ENCODE results near the gene RMDN2. TPM values are rescaled to one million over a fixed set of nuclear protein-coding genes. Genes with fewer than 3 reads are reported as not detected.

Gene RMDN2, protein sequence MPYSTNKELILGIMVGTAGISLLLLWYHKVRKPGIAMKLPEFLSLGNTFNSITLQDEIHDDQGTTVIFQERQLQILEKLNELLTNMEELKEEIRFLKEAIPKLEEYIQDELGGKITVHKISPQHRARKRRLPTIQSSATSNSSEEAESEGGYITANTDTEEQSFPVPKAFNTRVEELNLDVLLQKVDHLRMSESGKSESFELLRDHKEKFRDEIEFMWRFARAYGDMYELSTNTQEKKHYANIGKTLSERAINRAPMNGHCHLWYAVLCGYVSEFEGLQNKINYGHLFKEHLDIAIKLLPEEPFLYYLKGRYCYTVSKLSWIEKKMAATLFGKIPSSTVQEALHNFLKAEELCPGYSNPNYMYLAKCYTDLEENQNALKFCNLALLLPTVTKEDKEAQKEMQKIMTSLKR
- total RNA-seq (2021; ENCODE audit: unreplicated experiment) (4.4 TPM), Bru-seq, nascent RNA (percentile 47 among the genes with signal in this experiment), BruChase-seq, experiment 1, labeled RNA remaining after a 2-hour chase (percentile 39 among the genes with signal in this experiment), BruChase-seq, experiment 2, labeled RNA remaining after a 6-hour chase (percentile 36 among the genes with signal in this experiment)
- polyA plus RNA-seq (2012; ENCODE audit: insufficient read length): 1.7 TPM
- long read RNA-seq, transcript RMDN2-202 (11 exons, 1,381 nt): major isoform, 9 of 10 reads
- long read RNA-seq, partial matches to known transcripts: 1 of 10 reads
- long read RNA-seq, other reads (novel, unspliced or antisense): 0 of 10 reads

DNA sequence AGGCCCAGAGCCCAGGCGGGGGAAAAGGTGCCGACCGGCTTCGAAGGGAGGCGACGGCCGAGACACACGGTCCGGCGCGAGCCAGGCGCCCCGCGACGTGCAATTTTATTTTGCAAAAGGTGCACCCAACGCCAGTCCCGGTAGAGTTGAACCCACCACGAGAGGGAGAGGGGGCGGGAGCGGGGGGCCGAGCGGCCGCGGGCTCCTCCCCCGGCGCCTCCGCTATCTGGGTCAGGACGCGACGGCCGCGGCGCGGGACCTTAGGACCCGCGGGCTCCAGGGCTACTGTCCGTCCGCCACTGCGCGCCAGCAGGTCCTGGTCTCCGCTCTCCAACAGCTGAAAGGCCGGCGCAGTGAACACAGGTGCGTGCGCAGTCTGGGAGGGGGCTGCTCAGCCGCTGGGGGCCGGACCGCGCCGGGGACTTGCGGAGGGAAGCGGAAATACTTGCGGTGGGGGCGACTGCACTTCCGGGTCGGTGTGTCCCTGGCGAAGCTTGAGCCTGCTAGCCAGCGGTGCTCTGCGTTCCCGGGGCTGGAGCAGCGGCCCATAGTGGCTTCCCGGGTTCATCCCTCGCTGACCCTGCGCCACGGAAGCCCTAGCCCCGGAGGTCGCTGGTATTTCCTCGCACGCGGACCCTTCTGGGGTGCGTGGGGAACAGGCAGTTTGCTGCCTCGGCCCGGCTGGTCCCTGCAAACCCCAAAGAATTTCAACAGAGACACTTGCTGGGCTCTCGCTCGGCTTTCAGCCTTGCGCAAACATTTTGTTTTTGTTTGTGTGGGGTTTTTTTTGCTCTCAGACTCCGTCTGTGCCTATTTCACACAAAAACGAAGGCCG is at the start of gene RMDN2:
RMDN2 (plus strand) TSS at position 225 of the 835 bp plus-strand sequence. CDS start 3,991 bp downstream, outside the sequence.
- in situ Hi-C loops (cut with HindIII; ENCODE audit: low pct_unique_long_range_greater_than_20kb, low sequenced_read_pairs) (no loop called here), intact Hi-C loops (cut with micrococcal nuclease; ENCODE audit: unreplicated experiment) (no loop called here)
- ChIA-PET CTCF (no interaction called here), POLR2A (no interaction called here)
- Histone ChIP-seq H3K4me3 (ENCODE audit: low read depth in 2 of 2, low read length in 2 of 2) (peak within 1 kb of the TSS; percentile 72 to 82), H3K27me3 (ENCODE audit: control insufficient read depth, insufficient read depth, low read length) (peaks cover 18% of the 10 kb centered on the region), H3K4me1 (ENCODE audit: control insufficient read depth, insufficient read depth, low read length) (no peaks in the 10 kb centered on the region; the same call in 1 of the 2 replicates), H3K27ac (ENCODE audit: low read length) (peak within 1 kb of the TSS; percentile 97), H3K36me3 (ENCODE audit: control insufficient read depth, insufficient read depth, low read length) (peaks cover 3% of the 10 kb centered on the region; the same call in 1 of the 2 replicates), H3K9me3 (ENCODE audit: control insufficient read depth, insufficient read depth, low read depth, low read length) (no peaks in the 10 kb centered on the region)
- peak; percentile 99 for ATAC-seq
- BruUV-seq (replicated peaks): no TSS peak
- TF ChIP-seq, protein P1, sequence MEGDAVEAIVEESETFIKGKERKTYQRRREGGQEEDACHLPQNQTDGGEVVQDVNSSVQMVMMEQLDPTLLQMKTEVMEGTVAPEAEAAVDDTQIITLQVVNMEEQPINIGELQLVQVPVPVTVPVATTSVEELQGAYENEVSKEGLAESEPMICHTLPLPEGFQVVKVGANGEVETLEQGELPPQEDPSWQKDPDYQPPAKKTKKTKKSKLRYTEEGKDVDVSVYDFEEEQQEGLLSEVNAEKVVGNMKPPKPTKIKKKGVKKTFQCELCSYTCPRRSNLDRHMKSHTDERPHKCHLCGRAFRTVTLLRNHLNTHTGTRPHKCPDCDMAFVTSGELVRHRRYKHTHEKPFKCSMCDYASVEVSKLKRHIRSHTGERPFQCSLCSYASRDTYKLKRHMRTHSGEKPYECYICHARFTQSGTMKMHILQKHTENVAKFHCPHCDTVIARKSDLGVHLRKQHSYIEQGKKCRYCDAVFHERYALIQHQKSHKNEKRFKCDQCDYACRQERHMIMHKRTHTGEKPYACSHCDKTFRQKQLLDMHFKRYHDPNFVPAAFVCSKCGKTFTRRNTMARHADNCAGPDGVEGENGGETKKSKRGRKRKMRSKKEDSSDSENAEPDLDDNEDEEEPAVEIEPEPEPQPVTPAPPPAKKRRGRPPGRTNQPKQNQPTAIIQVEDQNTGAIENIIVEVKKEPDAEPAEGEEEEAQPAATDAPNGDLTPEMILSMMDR (IDR thresholded peaks at IDR 0.05): no peak
- TF ChIP-seq TCF7L2 (IDR thresholded peaks at IDR 0.05; ENCODE audit: low read depth, low read length) (peak; percentile 23; the same call in 1 of the 2 replicates), POLR2AphosphoS5 (IDR thresholded peaks at IDR 0.05; ENCODE audit: low read depth, low read length) (peak; percentile 93), SIN3A (IDR thresholded peaks at IDR 0.05; ENCODE audit: borderline replicate concordance, insufficient read depth, low read depth, low read length) (no peak; the same call in 1 of the 2 replicates)
- TF ChIP-seq, protein P2, sequence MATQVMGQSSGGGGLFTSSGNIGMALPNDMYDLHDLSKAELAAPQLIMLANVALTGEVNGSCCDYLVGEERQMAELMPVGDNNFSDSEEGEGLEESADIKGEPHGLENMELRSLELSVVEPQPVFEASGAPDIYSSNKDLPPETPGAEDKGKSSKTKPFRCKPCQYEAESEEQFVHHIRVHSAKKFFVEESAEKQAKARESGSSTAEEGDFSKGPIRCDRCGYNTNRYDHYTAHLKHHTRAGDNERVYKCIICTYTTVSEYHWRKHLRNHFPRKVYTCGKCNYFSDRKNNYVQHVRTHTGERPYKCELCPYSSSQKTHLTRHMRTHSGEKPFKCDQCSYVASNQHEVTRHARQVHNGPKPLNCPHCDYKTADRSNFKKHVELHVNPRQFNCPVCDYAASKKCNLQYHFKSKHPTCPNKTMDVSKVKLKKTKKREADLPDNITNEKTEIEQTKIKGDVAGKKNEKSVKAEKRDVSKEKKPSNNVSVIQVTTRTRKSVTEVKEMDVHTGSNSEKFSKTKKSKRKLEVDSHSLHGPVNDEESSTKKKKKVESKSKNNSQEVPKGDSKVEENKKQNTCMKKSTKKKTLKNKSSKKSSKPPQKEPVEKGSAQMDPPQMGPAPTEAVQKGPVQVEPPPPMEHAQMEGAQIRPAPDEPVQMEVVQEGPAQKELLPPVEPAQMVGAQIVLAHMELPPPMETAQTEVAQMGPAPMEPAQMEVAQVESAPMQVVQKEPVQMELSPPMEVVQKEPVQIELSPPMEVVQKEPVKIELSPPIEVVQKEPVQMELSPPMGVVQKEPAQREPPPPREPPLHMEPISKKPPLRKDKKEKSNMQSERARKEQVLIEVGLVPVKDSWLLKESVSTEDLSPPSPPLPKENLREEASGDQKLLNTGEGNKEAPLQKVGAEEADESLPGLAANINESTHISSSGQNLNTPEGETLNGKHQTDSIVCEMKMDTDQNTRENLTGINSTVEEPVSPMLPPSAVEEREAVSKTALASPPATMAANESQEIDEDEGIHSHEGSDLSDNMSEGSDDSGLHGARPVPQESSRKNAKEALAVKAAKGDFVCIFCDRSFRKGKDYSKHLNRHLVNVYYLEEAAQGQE (IDR thresholded peaks at IDR 0.05; ENCODE audit: insufficient read depth in 1 of 2, low read depth in 2 of 2, low read length in 1 of 2): peak; percentile 60 to 72
- DNase-seq (ENCODE audit: low read depth, low spot score): peak; percentile 42

DNA sequence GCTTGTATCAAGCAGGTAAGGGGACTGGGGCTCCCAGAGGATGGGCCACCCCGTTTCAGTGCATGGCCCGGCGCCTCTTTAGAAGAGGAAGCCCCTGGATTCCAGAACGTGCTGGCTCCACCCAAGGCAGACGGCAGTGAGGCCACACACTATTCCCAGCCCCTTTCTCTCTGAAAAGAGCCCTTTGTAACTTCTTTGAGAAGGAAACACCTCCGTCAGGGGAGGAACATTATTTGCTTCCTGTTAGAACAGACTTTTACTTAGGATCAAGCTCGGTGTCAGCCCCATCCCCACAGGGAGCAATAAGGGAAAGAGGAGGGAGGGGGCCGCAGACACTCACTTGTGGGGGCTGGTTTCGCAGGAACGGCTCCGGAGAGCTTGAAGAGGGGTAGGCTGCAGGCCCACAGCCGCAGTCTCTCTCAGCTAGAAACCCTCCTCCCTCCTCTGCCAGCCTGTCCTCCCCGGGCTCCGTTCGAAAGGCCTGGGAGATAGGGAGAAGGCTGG is 49.6 kb upstream of the RMDN2 start:
- Histone ChIP-seq H3K27ac (ENCODE audit: low read length) (no peak overlapping the region), H3K27me3 (ENCODE audit: control insufficient read depth, insufficient read depth, low read length) (peaks cover 3% of the 10 kb centered on the region; the same call in 1 of the 2 replicates), H3K4me3 (ENCODE audit: low read depth in 2 of 2, low read length in 2 of 2) (no peak overlapping the region), H3K9me3 (ENCODE audit: control insufficient read depth, insufficient read depth, low read depth, low read length) (no peaks in the 10 kb centered on the region), H3K36me3 (ENCODE audit: control insufficient read depth, insufficient read depth, low read length) (no peaks in the 10 kb centered on the region), H3K4me1 (ENCODE audit: control insufficient read depth, insufficient read depth, low read length) (no peaks in the 10 kb centered on the region)
- intact Hi-C loops (cut with micrococcal nuclease; ENCODE audit: unreplicated experiment) (loop anchor here (5.0 kb wide), 1 partner anchor 463 kb away; no protein-coding TSS in a partner anchor), in situ Hi-C loops (cut with HindIII; ENCODE audit: low pct_unique_long_range_greater_than_20kb, low sequenced_read_pairs) (no loop called here)
- ChIA-PET POLR2A (no interaction called here), CTCF (interaction anchor here (0.6 to 0.7 kb wide), 2 partner anchors 15 to 626 kb away, joined by 3 to 4 read pairs; no protein-coding TSS in a partner anchor)
- no peak for TF ChIP-seq SIN3A (IDR thresholded peaks at IDR 0.05; ENCODE audit: borderline replicate concordance, insufficient read depth, low read depth, low read length)
- TF ChIP-seq TCF7L2 (IDR thresholded peaks at IDR 0.05; ENCODE audit: low read depth, low read length): no peak
- TF ChIP-seq, protein P1 (IDR thresholded peaks at IDR 0.05): no peak
- TF ChIP-seq, protein P2 (IDR thresholded peaks at IDR 0.05; ENCODE audit: insufficient read depth in 1 of 2, low read depth in 2 of 2, low read length in 1 of 2): no peak
- no peak for TF ChIP-seq POLR2AphosphoS5 (IDR thresholded peaks at IDR 0.05; ENCODE audit: low read depth, low read length)
- BruUV-seq (replicated peaks): no TSS peak
- ATAC-seq: no peak
- no peak for DNase-seq (ENCODE audit: low read depth, low spot score)
